A549 (cell line): ENCODE measurements around the gene GPR183.

Source experiments
- CBX8 ChIP-seq: fragments of 200-600 bp; sonication (generic); IDR thresholded peaks from 2 replicates; pipeline ENCODE4 v1.6.1; 2016
- EHMT2 ChIP-seq: fragments of 200-600 bp; sonication (generic); IDR thresholded peaks from 2 replicates; pipeline ENCODE4 v1.6.1; 2016; ENCODE audit warnings: antibody characterized with exemption, low read depth, mild to moderate bottlenecking, moderate library complexity
- POLR2A ChIP-seq: IDR thresholded peaks from 2 replicates; pipeline ENCODE4 v1.6.1; 2012; ENCODE audit warnings: mild to moderate bottlenecking, low read length
- RNF2 ChIP-seq: fragments of 200-600 bp; sonication (generic); IDR thresholded peaks from 2 replicates; pipeline ENCODE4 v1.6.1; 2016; ENCODE audit warnings: low read depth, mild to moderate bottlenecking, antibody characterized with exemption, moderate library complexity, borderline replicate concordance
- TF ChIP-seq, protein P1 (sequence below): fragments of >200 bp; sonication (Bioruptor Twin); formaldehyde crosslinking; IDR thresholded peaks from 3 replicates; pipeline ENCODE4 v1.5.1; 2016

DNA sequence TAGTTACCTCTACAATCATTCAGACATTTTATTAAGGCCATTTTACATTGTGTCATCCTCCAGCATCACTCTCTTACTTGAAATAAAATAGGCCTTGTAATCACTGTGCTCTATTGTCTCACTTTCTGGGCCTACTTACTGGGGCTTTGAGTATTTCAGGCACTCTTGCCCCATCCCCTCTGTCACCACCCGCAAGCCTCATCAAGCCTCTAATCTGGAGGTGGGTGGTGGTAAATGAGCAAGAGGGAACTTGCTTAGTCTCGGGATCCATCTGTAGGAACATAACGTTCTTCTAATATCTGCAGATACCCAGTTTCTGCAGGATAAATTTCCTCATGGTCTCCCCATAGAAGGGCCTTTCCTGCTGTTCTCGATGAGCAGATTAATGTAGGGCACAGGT is 29.6 kb downstream of the GPR183 start:
- no peak for TF ChIP-seq CBX8
- TF ChIP-seq, protein P1, sequence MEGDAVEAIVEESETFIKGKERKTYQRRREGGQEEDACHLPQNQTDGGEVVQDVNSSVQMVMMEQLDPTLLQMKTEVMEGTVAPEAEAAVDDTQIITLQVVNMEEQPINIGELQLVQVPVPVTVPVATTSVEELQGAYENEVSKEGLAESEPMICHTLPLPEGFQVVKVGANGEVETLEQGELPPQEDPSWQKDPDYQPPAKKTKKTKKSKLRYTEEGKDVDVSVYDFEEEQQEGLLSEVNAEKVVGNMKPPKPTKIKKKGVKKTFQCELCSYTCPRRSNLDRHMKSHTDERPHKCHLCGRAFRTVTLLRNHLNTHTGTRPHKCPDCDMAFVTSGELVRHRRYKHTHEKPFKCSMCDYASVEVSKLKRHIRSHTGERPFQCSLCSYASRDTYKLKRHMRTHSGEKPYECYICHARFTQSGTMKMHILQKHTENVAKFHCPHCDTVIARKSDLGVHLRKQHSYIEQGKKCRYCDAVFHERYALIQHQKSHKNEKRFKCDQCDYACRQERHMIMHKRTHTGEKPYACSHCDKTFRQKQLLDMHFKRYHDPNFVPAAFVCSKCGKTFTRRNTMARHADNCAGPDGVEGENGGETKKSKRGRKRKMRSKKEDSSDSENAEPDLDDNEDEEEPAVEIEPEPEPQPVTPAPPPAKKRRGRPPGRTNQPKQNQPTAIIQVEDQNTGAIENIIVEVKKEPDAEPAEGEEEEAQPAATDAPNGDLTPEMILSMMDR: no peak
- TF ChIP-seq EHMT2: no peak
- no peak for TF ChIP-seq RNF2
- no peak for TF ChIP-seq POLR2A
